Neutrophil (primary cell): Measurements from ENCODE around the gene HRH1.
"Not testable (repeated sequence)": the region's sequence is repeated elsewhere in the genome, so short reads cannot be mapped to it uniquely, and the experiment has no call there.

Experiments used
- H3K27ac ChIP-seq: fragments of 200-600 bp; sonication (generic); 2 replicates; pipeline ENCODE4 v1.5.1; 2016; ENCODE audit warnings: mild to moderate bottlenecking, moderate library complexity
- H3K27me3 ChIP-seq: fragments of 200-600 bp; sonication (generic); 2 replicates; pipeline ENCODE4 v1.6.0; 2016; ENCODE audit warnings: mild to moderate bottlenecking
- H3K36me3 ChIP-seq: fragments of 200-600 bp; sonication (generic); 2 replicates; pipeline ENCODE4 v1.5.1; 2017
- H3K4me1 ChIP-seq, 2 experiments: fragments of 200-600 bp in 1 of 2; sonication (generic) in 1 of 2; 1 replicate in 1 of 2; 2 replicates in 1 of 2; pipeline versions ENCODE4 v1.5.1 to v1.6.1; 2013 to 2016; ENCODE audit warnings: low read depth in 1 of 2, low read length in 1 of 2, mild to moderate bottlenecking in 1 of 2, moderate library complexity in 1 of 2; ENCODE audit not compliant: control insufficient read depth in 1 of 2, insufficient read depth in 1 of 2
- H3K4me3 ChIP-seq, 2 experiments: fragments of 200-600 bp in 1 of 2; sonication (generic) in 1 of 2; 1 replicate in 1 of 2; 2 replicates in 1 of 2; pipeline ENCODE4 v1.5.1; 2013 to 2016; ENCODE audit warnings: low read depth in 1 of 2, low read length in 1 of 2, mild to moderate bottlenecking in 1 of 2, moderate library complexity in 1 of 2
- H3K9me3 ChIP-seq: fragments of 200-600 bp; sonication (generic); 2 replicates; pipeline ENCODE4 v1.5.1; 2016
- TF ChIP-seq, protein P1 (sequence below): fragments of 200-600 bp; sonication (generic); IDR thresholded peaks from 2 replicates; pipeline ENCODE4 v1.5.1; 2016; ENCODE audit warnings: antibody characterized with exemption

Gene HRH1

DNA sequence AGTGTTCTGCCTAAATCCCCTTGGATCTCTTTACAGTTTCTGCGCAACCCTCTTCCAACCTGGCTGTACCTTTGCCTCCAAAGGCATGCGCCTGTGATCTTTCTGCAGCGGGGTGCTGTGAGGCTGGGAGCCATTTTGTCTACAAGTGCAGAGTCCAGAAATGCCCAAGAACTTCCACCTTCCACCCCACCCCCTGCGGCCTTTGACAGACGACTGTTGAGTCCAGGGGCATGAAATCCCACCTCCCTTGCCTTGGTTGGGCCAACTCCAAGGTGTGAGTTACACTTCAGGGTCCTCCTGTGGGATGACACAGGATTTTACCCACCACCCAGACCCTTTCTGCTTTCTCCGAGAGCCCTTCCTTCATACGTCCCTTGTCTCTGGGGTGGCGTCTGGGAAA lies 24.1 kb downstream of the HRH1 start:
- TF ChIP-seq, protein P1, sequence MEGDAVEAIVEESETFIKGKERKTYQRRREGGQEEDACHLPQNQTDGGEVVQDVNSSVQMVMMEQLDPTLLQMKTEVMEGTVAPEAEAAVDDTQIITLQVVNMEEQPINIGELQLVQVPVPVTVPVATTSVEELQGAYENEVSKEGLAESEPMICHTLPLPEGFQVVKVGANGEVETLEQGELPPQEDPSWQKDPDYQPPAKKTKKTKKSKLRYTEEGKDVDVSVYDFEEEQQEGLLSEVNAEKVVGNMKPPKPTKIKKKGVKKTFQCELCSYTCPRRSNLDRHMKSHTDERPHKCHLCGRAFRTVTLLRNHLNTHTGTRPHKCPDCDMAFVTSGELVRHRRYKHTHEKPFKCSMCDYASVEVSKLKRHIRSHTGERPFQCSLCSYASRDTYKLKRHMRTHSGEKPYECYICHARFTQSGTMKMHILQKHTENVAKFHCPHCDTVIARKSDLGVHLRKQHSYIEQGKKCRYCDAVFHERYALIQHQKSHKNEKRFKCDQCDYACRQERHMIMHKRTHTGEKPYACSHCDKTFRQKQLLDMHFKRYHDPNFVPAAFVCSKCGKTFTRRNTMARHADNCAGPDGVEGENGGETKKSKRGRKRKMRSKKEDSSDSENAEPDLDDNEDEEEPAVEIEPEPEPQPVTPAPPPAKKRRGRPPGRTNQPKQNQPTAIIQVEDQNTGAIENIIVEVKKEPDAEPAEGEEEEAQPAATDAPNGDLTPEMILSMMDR, result no peak
- no peaks in the 10 kb centered on the region for H3K9me3 ChIP-seq
- H3K4me1 ChIP-seq, result no peaks in the 10 kb centered on the region
- peaks cover 4% of the 10 kb centered on the region for H3K36me3 ChIP-seq
- H3K4me3 ChIP-seq, result no peak overlapping the region
- no peak overlapping the region for H3K27ac ChIP-seq
- H3K27me3 ChIP-seq, result no peaks in the 10 kb centered on the region

DNA sequence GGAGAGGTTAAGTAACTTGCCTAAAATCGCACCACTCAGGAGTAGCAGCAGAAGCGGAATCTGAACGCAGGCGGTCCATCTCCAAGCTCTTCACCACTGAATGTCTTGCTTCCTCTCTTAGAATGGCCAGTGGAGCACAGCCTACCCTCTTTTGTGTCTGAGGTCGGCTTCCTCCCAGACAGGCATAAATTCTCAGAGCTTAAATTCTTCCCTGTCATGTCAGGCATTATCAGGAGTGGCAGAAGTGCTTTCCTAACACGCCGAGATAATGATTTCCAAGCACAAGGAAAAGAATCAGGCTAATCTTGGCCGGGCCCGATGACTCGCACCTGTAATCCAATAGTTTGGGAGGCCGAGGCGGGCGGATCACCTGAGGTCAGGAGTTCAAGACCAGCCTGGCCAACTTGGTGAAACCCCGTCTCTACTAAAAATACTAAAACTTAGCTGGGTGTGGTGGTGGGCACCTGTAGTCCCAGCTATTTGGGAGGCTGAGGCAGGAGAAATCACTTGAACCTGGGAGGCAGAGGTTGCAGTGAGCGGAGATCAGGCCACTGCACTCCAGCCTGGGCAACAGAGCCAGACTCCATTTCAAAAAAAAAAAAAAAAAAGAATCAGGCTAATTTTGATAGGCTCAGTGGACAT lies 30.2 kb downstream of the HRH1 start:
- not testable (repeated sequence) for H3K4me3 ChIP-seq, H3K27ac ChIP-seq, H3K27me3 ChIP-seq, H3K36me3 ChIP-seq, H3K9me3 ChIP-seq
- H3K4me1 ChIP-seq, result peaks cover 36 to 45% of the 10 kb centered on the region in 2 experiments

DNA sequence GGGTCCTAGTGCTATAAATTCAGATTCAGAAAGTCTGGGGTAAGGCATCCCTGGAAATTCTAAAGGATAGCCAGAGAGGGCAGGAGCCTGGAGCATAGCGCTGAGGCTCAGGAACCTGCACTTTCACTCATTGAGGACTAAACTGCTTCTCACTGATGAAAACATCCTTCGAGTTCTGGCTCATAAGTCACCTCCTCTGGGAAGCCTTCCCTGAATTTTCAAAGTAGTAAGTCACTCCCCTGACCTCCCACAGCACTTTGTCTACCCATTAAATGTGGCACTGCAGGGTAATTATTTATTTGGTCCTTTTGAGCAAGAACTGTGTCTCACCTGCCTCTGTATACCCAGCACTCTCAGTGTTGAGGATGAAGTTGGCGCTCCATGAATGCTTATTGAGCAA lies 30.9 kb downstream of the HRH1 start:
- no peaks in the 10 kb centered on the region for H3K27me3 ChIP-seq
- TF ChIP-seq, protein P1, result no peak
- H3K36me3 ChIP-seq, result peaks cover 4% of the 10 kb centered on the region
- H3K4me1 ChIP-seq, result peaks cover 37 to 46% of the 10 kb centered on the region in 2 experiments
- no peak overlapping the region for H3K27ac ChIP-seq
- H3K4me3 ChIP-seq, result no peak overlapping the region
- H3K9me3 ChIP-seq, result no peaks in the 10 kb centered on the region

DNA sequence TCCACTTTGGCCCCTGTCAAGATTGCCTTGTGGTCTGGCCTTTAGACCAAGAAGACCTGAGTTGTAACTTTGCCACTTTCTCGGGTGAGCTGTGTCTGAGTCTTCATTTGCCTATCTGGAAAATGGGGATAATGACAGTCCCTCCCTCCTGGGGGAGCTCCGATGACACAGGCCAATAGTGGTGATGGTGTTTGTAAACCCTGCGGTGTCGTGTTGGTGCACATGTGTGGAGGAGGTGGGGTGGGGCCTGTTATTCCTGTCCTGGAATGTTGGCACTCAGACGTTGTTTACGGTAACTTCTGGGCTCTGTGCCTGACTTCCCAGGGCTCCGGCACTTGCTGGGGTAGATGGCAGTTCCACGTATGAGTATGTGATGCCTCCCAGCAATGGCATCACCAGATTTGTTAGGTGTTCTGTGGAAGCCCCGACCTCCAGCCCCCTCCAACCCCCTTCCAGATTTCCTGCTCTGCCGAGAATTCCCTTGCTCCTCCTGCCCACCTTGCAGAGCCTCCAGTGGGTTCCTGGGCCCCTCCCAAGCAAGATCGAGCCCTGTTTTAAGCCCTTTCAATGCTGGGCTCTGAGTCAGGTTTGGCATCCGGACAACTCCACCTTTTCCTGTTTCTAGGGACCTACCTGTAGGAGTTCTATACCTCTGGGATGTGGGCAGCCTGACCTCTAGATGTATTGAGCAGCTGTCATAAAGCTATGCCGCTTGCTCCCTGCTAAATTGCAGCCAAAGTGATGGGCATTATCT lies 31.4 kb downstream of the HRH1 start:
- H3K4me1 ChIP-seq, result peaks cover 37 to 46% of the 10 kb centered on the region in 2 experiments
- H3K27me3 ChIP-seq, result no peaks in the 10 kb centered on the region
- H3K27ac ChIP-seq, result peak overlapping the region; percentile 71

DNA sequence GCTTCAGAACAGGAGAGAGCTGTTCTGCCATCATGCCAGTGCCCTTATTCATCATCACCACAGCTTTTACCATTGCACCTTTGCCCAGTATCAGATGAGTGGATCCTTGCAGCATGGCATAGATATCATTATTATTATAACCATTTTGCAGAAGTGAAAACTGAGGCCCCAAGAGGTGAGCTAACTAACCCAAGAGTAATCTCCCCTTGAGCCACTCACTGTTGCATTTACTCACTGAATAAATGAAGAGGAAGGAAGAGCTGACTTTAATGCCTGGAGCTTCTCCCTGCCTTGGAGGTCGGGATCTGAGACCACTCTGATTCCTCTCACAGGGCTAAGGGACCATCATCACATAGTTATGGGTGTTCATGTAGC lies 32.0 kb downstream of the HRH1 start:
- TF ChIP-seq, protein P1, result no peak
- no peaks in the 10 kb centered on the region for H3K27me3 ChIP-seq
- H3K36me3 ChIP-seq, result peaks cover 11% of the 10 kb centered on the region
- H3K4me1 ChIP-seq, result peaks cover 37 to 46% of the 10 kb centered on the region in 2 experiments
- H3K27ac ChIP-seq, result peak overlapping the region; percentile 71
- no peak overlapping the region for H3K4me3 ChIP-seq
- no peaks in the 10 kb centered on the region for H3K9me3 ChIP-seq

More for the DNA sequence above, 31.4 kb downstream of the HRH1 start:
- Histone ChIP-seq H3K9me3 (no peaks in the 10 kb centered on the region), H3K36me3 (peaks cover 6% of the 10 kb centered on the region), H3K4me3 (no peak overlapping the region)
- TF ChIP-seq, protein P1, result no peak

DNA sequence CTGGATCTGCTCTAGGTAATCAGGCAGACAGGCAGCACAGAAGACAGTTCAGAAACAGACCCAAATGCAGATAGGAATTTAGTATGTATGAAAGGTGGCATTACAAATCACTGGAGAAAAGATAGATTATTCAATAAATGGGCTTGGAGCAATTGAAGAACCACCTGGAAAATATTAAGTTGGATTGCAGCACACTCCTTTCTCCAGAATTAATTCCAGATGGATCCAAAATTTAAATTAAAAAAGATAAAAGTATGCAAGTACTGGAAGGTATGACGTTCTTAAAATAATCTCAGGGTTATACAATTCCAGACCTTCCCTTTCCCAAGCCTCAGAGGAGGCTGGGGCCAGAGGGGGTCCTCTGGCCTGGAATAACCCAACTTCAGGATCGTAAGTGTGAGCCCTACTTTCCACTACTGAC lies 32.5 kb downstream of the HRH1 start:
- peak overlapping the region; percentile 71 for H3K27ac ChIP-seq
- H3K4me3 ChIP-seq, result no peak overlapping the region
- TF ChIP-seq, protein P1, result no peak
- peaks cover 16% of the 10 kb centered on the region for H3K36me3 ChIP-seq
- H3K4me1 ChIP-seq, result peaks cover 37 to 46% of the 10 kb centered on the region in 2 experiments
- H3K27me3 ChIP-seq, result no peaks in the 10 kb centered on the region
- H3K9me3 ChIP-seq, result no peaks in the 10 kb centered on the region
